Ecto neural progenitor cell (in vitro differentiated cells): ENCODE results near the gene FZD2.
"Not testable (repeated sequence)": the region's sequence is repeated elsewhere in the genome, so short reads cannot be mapped to it uniquely, and the experiment has no call there.

ENCODE experiments used
- DNase-seq: peaks from one replicate; pipeline ENCODE4 v3.0.0-alpha.2; 2018; ENCODE audit warnings: low spot score

Gene FZD2

DNA sequence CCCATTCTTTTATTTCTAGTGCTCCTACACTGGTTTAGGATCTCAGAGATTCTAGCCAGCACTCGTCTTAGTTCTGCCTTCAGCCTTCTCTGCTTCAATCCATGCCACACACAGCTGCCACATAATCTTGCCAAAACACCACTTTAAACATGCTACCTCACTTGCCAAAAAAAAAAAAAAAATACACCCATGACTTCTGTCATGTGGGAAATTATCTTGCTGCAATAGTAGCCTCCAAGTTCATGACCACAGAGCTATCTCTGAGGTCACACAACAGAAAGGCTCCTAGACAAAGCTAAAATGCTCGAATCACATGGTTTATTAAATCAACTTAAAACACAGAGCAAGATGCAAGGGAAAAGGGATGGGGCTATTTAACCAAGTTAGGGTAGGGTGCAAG lies 18.1 kb downstream of the FZD2 start:
- DNase-seq, result no peak

- no peak for DNase-seq
These were observed 21.7 kb downstream of the FZD2 start for GRCh38 chr17:44578947-44579346.

DNA sequence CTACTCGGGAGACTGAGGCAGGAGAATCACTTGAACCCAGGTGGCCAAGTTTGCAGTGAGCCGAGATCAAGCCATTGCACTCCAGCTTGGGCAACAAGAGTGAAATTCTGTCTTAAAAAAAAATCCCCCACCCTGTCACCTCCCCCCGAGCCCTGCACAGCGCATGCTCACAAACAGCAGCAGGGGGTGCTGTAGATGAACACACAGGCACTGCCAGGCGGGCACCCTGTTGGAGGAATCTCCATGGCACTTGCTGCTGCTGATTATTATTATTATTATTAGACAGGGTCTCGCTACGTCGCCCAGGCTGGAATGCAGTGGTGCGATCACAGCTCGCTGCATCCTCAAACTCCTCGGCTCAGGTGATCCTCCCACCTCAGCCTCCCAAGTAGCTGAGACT lies 24.6 kb downstream of the FZD2 start:
- peak; percentile 50 for DNase-seq

DNA sequence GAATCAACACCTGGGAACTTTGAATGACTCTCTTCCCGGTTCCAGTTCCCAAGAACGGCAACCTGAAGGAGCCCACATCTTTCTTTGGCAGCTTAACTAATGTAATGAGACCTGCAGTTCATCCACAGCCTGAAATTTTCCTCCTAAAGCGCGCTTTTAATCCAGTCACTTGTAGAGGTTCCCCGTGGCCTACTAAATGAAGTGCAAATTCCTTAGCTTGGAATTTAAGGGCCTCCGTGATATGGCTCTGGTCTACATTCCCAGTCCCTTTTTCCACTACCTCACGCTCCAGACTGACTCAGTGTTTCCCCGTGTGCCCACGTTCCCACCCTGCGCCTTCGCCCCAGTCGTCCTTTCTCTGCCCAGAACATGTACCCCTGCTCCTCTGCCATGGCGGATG lies 27.2 kb downstream of the FZD2 start:
- DNase-seq, result no peak

- no peak for DNase-seq
These were observed 28.0 kb downstream of the FZD2 start for GRCh38 chr17:44585315-44585714.

DNA sequence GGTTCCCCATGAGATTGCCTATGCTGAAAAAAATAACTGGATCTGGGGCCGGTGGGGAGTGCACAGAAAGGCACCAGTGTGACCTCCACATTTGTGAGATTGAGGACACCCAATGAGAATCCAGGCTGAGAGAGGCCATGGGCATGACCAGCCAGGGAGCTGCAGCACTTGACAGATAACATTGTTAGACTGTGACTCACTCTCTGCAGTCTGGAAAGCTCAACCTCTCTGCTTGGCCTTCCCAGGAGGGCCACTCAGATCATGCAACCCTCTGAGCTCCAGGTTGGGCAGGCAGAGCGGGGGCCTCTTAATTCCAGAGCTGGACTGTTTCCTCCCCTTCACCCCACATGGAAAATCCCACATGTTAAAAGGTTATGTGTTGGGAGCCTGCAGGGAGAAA lies 30.1 kb downstream of the FZD2 start:
- DNase-seq, result peak; percentile 51

DNA sequence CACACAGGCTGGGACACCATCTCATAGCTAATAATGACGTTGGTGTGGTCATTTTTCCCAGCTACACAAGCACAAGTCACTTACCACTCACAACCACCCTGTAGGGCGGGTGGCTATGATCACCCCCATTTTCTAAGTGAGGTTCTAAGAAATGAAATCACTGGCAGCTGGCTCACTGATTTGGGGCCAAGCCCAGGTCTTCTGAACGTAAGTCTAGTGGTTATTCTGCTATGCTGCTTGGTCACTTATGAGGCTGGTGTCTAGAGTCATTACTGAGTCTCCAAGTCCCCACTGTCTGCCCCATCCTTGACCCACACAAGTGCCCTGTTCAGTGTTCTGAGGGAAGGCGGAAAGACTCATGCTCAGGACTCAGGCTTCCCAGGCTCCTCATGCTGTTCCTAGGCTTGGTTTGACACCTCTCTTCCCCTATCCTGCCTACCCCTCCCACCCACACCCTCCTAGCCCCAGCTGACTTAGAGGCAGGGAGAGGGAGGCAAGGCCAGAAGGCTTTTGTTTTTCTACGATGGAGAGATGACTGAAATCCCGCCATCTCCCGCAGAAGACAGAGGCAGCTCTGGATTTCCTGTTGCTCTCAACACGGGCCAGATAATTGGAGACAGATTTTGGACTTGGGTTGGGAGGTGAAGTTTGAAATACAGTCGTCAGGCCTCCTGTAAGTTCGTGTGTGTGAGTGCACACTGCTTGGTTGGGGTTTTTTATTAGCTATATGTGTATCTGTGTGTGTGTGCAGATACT lies 32.2 kb downstream of the FZD2 start:
- DNase-seq, result no peak

DNA sequence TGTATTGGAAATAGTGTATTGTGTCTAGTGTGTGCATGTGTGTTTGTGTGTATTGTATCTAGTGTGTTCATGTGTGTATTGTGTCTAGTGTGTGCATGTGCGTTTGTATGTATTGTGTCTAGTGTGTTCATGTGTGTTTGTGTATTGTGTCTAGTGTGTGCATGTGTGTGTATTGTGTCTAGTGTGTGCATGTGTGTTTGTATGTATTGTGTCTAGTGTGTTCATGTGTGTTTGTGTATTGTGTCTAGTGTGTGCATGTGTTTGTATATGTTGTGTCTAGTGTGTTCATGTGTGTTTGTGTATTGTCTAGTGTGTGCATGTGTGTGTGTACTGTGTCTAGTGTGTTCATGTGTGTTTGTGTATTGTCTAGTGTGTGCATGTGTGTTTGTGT lies 32.8 kb downstream of the FZD2 start:
- DNase-seq, result not testable (repeated sequence)

GRCh38 chr17:44590762-44591161 lies 33.5 kb downstream of the FZD2 start:
- not testable (repeated sequence) for DNase-seq

GRCh38 chr17:44591206-44591605 lies 33.9 kb downstream of the FZD2 start:
- DNase-seq, result no peak

GRCh38 chr17:44593156-44593555 lies 35.9 kb downstream of the FZD2 start:
- DNase-seq, result no peak

DNA sequence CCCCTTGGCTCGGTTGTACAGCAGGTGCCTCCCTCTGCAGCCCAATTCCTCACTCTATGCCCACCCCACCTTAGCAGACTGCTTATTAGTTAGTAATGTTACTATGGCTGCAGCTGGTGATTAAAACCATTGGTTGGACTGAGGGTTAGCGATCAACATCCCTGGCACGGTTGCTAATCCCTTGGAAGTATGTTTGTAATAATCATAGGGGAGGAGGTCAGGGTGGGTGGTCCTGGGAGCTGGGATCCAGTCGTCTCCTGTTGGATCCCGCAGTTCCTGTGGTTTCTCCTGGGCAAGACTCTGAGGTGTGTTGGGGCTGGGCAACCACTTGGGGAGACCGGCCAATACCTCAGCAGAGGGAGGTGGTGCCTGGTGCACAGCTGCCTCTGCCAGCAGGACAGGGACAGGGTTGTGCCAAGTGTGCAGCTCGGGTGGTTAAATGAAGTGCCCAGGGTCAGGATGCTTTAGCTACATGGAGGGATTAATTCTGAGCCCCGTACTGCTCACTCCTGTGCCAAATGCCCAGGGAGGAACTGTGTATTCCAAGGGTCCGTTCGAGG lies 38.0 kb downstream of the FZD2 start:
- DNase-seq, result peak; percentile 49

- DNase-seq, result no peak
These were observed 41.0 kb downstream of the FZD2 start for GRCh38 chr17:44598329-44598728.

DNA sequence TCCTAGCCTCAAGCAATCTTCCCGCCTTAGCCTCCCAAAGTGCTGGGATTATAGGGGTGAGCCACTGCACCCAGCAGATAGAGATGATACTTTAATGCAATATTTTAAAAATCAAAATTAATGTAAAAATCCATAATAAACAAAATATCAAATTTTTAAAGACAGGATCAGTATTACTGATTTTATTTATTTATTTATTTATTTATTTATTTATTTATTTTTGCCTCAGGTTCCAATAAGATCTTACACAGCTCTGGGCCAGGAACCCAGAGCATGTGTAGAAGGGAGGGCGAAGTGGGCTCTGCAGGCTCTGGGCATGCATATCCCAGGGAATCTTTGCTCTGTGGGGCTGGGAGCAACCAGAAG lies 41.6 kb downstream of the FZD2 start:
- no peak for DNase-seq

GRCh38 chr17:44599298-44600175 lies 42.3 kb downstream of the FZD2 start:
- DNase-seq, result peak; percentile 80

- DNase-seq, result no peak
These were observed 44.3 kb downstream of the FZD2 start for GRCh38 chr17:44601539-44601938.

GRCh38 chr17:44601973-44602372 lies 44.7 kb downstream of the FZD2 start:
- DNase-seq, result no peak

- no peak for DNase-seq
These were observed 45.1 kb downstream of the FZD2 start for GRCh38 chr17:44602390-44602789.

- no peak for DNase-seq
These were observed 45.7 kb downstream of the FZD2 start for GRCh38 chr17:44602970-44603369.

DNA sequence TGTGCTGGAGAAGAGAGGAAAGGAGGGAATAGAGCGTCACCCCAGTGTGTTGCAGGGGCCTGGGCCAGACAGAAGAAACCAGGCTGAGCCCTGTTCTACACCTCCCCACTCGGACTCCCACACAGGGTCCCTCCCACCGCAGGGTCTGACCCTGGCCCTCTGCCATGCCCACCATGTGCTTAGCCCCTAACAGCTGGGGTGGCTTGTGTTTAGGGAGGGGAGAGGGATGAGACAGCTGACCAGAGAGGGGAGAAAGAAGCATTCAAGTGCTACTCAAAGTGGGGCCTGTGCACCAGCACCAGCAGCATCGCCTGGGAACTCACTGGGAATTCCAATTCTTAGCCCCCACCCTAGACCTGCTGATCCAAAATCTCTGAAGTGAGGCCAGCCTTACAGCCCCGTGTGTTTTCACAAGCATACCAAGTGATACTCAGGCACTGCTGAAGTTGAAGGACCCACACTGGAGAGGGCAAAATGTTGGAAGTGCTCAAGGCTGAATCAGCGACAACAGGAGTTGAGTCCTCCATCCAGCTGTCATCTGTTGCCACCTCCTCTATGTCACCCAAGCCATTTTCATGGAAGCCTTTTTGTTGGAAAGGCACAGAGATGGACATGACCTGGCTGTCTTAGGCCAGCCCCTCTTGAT lies 47.0 kb downstream of the FZD2 start:
- no peak for DNase-seq

GRCh38 chr17:44604768-44605485 lies 47.6 kb downstream of the FZD2 start:
- DNase-seq, result no peak

GRCh38 chr17:44606658-44607057 lies 49.4 kb downstream of the FZD2 start:
- DNase-seq, result no peak
